Stimulated activated CD4-positive, alpha-beta T cell treated with anti-CD3 and anti-CD28 coated beads, Interleukin-1b, Interleukin-23, amount 100 ng/mL, for 4 hours (primary cell): Measurements from ENCODE around the gene GSE1.

ENCODE experiments used
- DNase-seq, 2 donors: peaks; one replicate each; pipeline ENCODE4 v3.0.0-alpha.2; 2020; ENCODE audit warnings: low read depth in 2 of 2

GSE1 gene

DNA sequence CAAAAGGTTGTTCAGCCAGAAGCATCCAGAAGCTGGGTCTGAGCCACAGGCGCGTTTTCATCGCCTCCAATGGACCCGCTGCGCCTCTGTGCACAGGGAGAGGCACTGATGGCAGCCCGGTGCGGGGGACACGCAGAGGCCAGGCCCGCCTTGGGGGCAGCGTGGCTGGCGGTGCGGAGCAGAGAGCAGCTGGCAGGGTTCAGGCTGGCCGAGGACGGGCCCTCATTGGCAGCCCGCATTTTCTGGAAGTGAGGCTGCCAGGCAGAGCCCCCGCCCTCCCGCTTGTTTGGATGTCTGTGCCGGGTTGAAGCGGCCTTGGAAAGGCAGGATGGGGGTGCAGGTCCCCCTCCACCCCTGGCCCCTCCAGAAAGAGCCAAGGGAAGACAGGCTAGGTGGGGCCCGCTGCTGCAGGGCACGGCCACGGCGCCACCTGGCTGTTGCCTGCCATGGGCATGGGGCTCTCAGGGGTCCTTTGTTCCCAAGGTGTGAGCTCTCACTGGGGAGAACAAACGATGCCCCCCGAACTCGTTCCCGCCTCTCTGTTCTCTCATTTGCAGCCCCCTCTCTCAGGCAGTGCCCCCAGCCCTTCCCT lies 18.8 kb downstream of the GSE1 start:
- DNase-seq: no peak

GRCh38 chr16:85632709-85633437 lies 19.8 kb downstream of the GSE1 start:
- DNase-seq: no peak

DNA sequence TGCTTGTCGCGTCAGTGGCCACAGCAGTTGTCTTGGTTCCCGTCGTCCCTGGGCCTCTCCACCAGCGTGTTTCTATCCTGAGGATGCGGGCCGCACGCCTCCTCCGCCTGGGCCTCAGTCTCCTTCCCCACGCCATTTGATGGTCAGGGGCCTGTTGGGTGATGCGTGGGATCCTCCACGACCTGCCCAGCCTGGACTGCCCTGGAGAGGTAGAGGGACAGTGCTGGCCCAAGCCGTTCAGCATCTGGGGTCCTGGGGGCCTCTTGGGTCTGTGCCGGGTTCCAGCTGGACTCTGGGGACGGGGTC lies 20.3 kb downstream of the GSE1 start:
- DNase-seq: no peak

DNA sequence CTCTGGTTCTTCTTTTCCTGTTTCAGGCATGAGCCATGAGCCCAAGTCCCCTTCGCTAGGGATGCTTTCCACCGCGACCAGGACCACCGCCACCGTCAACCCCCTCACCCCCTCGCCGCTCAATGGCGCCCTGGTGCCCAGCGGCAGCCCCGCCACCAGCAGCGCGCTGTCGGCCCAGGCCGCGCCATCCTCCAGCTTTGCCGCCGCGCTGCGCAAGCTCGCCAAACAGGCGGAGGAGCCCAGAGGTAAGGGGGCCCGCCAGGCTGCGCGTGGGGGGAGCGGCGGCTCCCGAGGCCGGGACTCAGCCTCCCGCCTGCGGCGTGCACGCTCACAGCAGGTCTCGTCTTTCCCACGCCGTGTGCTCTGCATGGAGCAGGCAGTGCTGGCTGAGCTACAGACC lies 20.8 kb downstream of the GSE1 start:
- DNase-seq: no peak

GRCh38 chr16:85634747-85635544 lies 21.8 kb downstream of the GSE1 start:
- DNase-seq: no peak

- no peak for DNase-seq
Observed at GRCh38 chr16:85635545-85636140, 22.5 kb downstream of the GSE1 start.

DNA sequence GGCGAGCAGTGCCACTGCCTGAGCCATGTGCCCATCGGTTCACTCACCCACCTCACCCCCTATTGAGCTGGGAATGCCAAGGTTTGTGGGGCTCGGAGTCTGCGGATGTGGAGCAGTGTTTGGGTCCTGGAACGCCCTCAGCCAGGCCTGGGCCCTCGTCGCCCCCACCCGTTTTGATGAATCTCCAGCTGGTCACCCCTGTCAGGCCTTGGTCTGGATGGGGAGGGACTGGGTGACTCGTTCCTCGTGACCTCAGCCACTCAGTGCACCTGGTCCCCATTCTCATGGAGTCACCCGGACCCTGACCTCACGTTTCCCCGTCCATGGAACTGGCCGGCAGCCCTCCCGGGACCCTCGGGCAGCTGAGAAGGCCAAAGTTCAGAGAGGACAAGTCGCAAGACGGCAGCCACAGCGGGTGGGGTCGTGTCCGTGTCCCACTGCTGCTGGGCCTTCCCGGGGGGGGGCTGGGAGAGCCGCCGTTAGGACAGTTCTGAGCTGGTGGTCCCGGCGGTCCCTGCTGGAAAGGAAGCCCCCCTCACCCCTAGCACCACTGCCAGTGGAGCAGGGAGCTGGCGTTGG lies 23.2 kb downstream of the GSE1 start:
- no peak for DNase-seq

DNA sequence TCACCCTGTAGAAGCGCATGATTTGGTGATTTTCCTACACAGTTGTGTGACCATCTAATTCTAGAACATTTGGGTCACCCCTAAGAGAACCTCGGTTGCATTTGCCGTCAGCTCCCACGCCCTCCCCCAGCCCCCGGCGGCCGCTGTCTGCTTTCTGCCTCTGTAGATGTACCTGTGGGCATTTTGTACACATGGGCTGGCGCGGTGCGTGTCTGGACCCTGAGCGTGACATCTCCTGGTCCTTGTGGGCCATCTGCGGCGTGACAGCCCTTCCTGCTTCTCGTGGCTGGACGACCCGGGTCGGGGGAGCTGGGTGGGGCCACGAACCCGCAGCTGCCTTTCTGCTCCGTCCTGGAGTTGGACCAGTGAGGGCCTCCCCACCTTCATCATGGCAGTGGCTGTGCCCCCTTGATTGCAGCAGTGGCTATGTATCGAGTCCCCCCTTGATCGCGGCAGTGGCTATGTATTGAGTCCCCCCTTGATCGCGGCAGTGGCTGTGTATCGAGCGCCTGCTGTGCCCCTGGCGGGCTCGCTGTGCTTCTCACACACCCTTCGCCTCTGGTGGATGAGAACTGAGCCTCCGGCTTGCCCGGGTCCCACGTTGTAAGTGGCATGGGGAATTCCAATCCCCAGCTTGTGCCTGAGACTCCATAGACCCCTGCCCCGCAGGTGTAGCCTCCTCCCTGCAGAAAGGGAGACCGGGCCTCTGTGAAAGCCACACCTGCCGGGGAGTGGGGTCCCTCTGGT lies 24.1 kb downstream of the GSE1 start:
- no peak for DNase-seq

DNA sequence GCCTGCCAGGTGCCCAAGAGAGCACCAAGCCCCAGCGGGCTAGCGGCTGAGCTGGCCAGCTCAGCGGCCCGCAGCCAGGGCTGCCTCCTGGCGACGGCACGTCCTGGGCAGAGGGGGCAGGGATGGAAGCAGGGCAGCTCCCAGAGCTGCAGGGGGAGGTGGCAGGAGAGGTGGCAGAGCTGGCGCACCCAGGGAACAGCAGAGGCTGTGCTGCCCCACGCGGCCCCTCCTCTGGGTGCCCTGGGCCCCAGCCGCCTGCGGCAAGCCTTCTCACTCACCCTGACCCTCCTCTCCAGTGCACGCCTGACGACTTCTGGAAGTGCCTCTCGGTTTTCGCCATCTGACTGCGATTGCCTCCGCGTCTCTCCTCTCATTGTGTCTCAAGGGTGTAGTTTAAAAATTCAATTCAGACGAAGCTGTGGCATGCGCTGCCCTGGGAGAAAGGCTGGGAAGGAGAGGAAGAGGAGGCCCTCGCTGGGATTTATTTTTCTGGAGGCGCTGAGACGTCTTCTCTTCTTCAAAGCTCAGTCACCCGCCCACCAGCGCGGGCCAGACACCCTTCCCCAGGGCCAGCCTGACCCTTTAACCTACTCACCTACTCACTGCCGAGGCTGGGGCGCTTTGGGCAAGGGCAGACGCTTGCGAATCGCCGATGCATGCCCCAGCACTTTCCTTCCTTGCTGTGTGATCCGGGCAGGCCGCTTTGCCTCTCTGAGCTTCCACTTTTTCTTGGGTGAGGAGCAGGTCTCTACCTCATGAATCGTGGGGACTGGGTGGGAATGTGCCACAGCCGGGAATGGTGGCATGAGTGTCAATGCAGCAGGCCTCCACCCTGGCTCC lies 24.9 kb downstream of the GSE1 start:
- no peak for DNase-seq

DNA sequence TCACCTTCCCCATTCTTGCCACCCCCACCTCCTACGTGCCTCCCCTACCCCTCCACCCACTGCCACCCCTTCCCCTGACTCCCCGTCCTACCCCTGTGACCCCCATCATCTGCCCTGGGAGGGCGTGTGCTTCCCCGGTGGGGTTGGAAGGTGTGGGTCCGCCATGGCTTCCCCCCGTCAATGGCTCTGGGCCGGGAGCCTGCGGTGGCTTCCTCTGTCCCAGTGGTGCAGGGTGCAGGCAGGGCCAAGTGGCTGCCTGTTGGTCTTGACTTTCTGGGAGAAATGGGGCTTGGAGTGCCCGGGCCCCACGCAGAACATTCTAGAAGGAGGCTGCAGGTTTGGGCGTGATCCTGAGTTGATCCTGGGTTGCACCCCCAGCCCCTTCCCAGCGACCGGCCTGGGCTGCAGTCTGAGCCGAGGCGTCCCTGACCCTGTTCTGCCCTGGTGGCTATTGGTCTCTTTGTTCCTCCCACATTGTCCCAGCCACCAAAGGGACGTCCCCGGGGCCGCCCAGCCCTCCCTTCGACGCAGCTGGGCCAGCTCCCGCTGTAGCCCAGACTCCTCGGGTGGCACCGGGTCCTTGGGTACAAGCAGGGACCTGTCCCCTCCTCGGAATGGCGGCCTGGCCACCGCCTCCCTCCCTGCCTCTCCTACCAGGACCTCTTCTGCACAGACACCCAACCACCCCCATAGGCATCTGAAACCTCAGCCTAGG lies 25.7 kb downstream of the GSE1 start:
- DNase-seq: no peak

DNA sequence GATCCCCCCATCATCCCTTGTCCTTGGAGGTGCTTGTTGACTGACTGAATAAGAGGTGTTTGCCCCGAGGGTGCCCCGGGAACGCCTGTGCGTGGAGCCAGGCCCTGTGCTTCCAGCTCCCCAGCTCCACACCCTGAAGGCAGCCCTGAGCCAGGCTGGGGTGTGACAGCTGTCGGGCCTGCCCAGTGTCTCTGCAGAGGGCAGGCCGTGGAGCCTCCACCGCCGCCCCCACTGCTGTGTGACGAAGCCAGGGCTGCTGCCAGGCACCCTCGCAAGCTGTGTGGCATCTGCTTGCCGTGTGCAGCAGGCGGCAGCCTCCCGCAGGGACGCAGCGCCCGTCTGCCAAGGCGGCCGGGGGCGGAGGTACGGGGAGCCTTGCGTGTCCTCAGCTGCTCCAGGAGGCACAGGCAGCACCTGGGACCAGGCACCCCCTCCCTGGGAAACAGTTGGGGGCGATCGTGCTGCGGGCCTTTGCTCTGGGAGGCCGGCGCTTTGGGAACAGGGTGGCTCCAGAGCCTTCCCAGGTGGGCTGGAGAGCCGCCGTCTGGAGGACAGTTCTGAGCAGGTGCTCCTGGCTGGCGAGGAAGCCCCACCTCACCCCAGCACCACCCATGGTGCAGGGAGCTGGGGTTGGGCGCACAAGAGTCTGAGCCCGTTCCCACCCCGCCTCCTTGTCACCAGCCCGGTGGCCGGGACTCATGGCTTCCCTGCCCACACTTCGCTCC lies 26.6 kb downstream of the GSE1 start:
- DNase-seq: no peak

DNA sequence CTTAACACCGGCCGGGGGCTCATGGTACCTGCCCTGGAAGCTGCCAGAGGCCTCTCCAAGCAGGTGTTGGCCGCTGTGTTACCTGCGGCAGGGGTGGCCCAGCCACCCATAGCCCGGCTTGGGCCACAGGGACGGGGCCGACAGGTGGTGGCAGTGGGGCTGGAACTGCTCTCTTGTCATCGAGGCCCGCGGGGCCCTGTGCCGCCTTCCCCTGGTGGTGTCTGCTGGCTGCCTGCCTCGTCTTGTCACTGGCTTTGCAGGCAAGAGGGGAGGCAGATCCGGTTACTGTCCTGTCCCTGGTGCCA lies 27.1 kb downstream of the GSE1 start:
- no peak for DNase-seq

DNA sequence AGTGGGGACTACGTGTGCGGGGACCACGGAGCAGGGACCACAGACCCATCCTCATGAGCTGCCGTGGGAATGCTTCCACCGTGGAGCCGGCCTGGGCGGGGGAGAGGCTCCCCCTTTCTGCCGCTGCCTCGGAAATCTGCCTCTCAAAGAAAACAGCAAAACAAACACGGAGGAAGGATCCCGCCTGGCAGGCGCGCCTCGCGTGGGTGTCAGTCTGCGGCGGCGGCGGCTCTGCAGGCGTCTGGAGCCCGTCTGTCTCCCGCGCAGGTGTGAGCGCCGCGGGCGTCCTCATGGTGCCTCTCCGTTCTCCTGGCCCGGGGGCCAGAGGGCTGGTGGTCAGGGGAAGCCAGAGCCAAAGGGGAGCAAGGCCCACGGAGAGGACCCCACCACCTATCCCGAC lies 27.5 kb downstream of the GSE1 start:
- no peak for DNase-seq

DNA sequence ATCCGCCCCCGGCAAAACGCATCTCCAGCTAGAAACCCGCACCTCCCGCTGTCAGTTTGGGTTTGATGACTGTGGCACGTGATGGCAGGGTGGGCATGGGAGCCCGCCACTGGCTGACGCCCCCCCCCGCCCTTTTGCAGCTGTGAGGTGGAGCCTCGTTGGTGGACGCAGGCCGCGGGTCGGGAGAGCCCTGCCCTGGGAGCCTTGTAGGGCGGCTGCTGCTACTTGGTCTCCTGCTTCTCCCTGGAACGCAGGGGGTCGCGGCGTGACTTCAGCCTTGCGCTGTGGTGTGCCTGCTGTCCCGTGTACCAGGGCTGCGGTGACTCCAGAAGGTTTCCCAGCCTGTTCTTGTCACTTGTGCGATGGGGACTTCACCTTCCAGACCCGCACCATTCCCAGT lies 28.2 kb downstream of the GSE1 start:
- no peak for DNase-seq

DNA sequence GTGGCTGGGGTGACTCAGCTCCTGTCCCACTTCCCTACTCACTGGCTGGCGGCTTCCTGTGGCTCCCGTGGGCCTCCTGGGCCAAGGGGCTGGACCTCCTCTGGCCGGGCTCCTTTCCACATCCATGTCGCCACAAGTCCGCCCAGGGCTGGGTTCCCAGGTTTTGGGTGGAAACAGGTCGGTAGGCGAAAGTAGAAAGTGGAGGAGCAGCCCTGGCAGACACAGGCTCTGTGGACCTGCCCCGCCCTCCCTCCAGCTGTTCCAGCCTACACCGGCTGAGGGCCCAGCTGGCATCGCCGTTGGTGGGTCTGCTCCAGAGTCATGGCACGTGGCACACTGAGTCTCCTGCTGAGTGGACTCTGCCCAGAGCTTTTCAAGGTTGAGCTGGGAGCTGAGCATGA lies 28.7 kb downstream of the GSE1 start:
- no peak for DNase-seq

DNA sequence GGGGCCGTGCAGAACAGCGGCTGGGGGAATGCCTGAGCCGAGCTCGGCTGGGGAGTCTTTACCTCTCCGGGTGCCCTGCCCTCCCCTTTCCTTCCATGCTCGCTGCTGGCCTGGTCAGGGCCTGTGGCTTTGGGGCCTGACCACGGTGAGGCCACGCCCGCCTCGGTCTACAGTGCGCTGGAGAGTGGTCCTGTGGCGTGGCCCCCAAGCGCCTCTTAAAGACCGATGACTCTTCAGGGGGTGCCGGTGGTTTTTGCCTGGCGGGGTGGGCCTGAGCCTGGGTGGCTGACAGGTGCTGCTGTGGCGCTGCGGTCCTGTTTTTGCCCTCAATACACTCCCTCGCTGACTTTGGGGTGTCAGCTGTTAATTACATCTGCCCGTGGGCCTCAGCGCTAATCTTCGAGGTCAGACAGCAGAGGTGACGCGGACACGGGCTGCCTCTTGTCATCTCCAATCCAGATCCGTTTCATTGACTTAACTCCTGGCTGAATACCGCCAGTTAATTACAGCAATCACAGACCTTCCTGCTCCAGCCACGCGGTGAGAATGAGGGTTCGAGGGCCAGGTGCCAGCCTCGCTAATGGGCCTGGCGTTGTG lies 29.7 kb downstream of the GSE1 start:
- DNase-seq: no peak

- DNase-seq: no peak
Observed at GRCh38 chr16:85643631-85644030, 30.5 kb downstream of the GSE1 start.

DNA sequence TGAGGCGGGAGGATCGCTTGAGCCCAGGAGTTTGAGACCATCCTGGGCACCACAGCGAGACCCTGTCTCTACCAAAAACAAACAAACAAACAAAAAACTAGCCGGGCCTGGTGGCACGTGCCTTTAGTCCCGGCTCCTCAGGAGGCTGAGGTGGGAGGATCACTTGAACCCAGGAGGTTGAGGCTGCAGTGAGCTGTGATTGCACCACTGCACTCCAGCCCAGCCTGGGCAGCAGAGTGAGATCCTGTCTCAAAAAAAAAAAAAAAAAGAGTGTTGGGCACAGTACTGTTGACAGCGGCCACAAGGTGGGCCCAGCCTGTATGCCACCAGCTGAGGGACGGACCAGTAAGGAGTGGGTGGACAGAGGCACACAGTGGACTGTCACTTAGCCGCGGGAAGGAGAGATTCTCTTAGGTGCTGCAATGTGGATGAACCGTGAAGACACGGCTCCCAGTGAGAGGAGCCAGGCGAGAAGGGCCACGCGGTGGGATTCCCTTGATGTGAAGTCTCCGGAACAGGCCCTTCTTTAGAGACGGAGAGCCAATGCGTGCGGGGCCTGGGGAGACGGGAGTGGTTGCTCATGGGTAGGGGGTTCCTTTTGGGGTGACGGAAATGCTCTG lies 31.1 kb downstream of the GSE1 start:
- DNase-seq: no peak
